Activated gamma-delta T cell (primary cell): ENCODE data around the gene CD82.

Source experiments
- DNase-seq: peaks from one replicate; lab custom pipeline; 2025; lab: John Stamatoyannopoulos, UW

Gene CD82

DNA sequence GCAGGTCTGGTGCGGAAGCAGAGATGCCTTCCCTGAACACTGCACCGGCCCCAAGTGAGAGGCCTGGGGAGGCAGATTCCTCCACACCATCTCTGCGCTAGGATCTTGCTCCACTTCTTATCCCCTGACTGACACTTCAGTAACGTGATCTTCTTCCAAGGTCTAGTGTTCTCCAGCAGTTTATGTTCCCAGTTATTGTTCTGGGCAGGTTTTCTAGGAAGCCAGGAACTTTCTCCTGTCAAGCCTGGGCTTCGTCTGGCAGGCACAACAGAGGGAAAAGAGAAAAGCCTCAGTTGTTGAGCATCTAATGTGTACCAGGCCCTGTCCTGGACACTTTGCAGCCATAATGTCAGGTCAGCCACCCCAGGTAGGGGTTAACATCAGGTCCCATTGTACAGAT lies 10.5 kb downstream of the CD82 start:
- DNase-seq, result no peak

DNA sequence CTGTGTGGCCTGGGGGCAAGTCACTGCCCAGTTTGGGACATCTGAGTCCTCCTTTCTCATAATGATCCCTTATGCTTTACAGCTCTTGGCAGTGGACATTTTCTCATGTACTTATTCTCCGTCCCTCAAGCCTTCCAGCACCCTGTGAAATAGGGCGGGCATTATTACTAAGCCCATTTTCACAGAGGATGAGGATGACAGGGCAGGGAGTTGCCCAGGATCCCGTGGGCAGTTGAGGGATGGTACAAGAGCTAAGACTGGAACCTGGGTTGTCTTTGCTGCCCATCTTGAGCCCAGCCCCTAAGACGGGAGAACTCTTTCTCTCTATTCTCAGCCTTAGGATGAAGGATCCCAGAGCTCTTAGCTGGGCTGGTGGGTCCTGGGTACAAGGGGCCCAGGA lies 11.2 kb downstream of the CD82 start:
- no peak for DNase-seq

DNA sequence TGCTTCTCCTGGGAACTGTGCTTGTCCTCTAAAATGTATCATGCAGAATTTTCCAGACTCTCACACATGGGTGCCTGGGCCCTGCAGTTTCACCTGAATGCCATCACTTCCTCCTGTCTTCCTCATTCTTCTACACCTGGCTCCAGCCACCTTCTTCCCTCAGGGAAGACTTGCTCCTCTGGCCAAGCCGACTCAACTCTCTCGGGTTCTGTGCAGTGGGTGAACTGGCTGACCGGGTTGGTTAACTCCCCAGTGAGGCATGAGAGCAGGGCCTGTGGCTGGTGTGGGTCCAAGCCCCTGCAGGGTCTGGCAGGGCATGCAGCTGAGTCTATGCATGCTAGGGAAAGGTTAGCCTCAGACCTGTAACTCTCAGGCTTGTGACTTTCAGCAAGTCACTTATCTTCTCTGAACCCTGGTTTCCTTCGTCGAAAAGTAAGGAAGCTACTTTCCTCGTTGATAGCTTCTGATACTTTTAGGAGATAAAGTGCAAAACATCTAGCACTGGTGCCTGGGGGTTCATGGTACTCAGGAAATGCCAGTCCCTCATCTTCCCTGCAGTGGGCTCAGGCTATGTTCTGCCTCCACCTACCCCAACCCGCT lies 11.9 kb downstream of the CD82 start:
- DNase-seq, result no peak

DNA sequence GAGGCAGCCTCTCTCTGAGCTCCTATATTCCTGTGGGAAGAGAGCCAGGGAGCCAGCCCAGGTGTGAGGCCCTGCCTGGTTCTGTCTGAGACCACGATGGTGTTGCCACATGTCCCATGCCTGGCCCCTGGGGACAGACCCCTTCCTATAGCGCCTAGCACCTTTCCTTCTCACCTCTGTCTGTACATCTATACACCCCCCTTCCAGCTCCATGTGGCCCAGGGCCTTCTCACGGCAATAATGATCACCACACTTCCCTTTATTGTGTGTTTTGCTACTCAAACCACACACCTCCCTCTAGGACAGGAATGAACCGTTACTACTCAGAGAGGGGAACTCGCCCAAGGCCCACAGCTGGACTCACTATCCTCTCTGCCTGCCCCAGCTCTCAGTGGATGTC lies 12.8 kb downstream of the CD82 start:
- no peak for DNase-seq

DNA sequence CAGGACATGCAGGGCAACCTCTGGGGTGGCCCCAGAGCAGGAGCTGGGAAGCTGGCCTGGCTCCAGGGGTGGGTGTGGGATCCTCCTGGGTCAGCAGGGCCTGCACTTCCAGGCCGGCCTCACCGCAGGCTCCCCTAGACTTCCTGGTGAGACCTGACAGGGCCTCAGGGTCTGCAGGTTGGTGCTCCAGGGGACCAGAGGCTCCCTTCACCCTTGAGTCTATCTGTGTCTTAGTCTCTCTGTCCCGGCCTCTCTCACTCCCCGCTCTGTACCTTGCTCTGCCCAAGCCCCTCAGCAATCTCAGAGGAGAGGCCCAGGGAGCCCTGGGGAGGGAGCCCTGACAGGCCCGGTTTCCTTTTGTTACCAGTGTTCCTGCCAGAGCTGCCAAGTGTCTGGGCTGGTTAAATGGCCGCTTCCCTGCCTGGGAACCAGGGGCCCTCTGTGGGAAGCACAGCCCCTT lies 13.9 kb downstream of the CD82 start:
- no peak for DNase-seq

DNA sequence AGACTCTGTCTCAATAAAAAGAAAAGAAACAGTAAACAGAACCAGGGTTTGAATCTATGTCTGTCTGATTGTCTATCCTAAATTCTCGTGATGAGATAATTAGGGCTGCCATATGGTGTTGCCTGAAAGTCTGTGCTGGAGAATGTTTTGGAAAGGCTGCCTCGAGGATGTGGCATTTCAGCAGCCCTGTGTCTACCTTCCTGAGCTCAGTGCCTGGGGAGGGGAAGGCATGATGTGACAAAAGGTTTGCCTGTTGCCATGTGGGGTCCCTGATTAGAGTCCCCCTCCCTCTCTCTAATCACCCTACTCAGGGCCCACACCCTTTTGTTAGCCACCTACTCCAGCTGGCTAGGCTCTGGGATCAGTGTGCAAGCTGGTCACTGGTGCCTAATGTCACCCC lies 15.2 kb downstream of the CD82 start:
- DNase-seq, result no peak

DNA sequence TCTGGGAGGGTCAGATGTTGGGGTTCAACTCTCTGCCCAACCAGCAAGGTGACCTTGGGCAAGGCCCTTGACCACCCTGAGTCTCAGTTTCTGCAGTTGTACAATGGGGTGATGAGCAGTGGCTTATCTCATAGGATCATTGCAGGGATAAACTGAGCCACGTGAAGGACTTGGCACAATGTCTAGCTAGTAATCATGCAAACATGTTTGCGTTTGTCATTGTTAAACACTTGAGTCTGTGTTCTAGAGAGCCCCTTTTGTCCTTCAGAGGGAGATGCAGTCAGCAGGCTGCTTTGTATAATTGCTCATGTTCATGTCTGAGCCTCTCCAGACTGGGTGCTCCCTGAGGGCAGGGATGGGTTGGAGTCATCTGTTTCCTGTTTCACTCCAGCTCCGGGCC lies 15.8 kb downstream of the CD82 start:
- no peak for DNase-seq

DNA sequence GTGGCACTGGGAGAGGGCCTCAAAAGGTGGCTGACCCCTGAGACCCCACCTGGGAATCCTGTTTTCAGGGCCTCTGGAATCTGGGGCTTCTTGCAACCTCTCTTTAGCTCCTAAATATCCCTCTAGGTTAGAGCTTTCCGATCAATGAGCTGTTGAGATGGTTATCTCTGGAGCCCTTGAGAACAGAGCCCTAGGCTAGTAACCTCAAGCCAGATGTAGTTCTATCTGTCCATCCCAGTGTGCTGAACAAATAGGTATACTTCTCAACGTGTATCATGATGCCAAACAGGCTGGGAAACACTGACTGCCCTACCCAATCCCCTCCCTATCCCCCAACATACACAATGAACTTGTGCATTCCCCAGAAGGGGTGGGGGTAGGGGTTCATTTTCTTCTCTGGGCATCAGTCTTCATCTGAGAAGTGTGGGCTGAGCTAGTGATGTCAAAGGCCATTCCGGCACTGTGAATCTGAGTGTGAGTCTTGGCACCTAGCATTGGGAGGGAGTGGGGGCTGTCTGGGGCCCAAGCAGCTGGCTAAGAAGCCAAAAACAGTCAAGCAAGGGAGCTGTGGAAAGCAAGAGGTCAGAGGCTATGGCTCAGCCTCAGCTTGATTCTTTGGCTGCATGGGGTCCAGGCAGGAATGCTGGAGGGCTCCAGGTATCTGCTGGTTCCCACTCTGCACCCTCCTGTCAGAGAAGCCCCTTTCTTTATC lies 17.3 kb downstream of the CD82 start:
- no peak for DNase-seq

DNA sequence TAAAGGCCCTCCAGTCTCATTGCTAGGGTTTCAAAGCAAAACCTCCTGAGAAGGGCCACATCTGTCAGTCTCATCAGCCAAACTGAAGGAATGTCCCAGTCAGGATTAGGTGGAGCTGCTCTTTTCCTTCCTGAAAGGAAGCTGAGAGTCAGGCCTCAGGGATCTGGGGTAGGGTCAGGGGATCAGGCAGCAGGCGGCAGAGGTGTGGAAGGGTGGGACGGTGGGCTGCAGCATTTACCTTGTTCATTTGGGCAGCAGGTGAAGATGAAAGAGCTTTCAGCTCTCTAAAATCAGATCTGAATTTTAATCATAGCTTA lies 17.8 kb downstream of the CD82 start:
- no peak for DNase-seq

DNA sequence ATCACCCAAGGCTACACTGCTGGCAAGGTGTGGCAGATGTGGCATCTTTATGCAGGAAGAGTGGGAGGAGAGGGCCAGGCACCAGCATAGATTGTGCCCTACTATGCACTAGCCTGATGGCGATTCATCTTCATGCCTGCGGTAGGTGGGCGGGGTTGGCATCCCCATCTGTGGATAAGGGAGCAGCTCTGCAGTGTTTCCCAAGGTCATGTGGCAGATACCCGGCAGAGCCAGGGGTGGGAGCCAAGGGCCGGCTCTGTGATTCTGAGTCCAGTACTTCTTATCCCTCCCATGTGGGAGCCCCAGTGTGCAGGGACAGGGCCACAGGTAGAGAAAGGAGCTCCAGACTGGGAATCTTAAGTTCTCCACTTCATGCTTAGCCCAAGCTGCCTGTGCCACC lies 20.0 kb downstream of the CD82 start:
- DNase-seq, result no peak

DNA sequence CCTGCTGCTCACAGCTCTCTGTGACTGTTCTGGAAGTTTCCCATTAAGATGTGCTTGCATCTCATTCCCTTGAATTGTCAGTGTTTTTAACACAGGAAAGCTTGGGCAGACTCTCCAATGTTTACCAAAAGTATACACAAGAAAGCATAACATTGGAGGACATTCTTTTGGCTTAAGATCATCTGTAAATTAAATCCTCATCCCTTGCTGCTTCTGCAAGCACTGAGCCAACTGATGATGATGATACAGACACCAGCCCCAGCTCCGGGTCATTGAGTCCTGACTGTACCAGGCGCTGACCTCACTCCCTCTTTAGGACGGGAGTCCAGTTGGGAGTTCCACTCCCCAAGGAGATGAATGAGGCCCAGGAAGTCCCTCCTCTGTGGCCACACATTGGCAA lies 23.8 kb downstream of the CD82 start:
- DNase-seq, result no peak

DNA sequence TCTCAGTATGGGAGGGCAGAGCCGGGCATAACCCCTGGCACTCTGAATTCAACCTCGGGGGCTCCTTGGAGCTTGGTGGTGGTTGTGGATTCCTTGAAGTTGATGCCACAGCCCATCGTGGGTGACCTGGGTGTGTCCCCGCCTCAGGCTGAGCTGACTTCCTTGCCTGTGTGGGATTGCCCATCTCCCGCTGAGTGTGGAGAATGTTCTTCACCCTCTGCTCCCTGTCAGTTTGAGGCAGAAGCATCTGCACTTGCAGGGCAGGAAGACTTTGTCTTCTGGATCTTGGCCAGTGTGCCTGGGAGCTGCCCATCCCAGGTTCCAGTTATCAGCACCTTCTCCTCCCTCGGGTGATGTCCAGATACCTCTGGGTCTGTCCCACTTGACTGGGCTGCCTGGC lies 25.3 kb downstream of the CD82 start:
- DNase-seq, result no peak

DNA sequence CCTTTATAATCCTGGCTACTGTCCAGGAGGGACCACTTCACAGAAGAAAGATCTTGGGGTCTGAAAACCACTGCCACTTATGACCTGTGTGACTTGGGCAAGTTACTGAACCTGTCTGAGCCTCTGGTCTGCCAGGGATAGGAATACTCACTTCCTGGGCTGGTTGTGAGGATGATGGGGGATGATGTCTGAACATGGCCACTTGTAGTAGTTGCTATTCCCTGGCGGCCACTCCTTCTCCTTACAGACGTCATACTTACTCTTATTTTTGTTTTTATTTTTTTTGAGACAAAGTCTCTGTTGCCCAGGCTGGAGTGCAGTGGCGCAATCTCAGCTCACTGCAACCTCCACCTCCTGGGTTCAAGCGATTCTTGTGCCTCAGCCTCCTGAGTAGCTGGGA lies 26.1 kb downstream of the CD82 start:
- no peak for DNase-seq

DNA sequence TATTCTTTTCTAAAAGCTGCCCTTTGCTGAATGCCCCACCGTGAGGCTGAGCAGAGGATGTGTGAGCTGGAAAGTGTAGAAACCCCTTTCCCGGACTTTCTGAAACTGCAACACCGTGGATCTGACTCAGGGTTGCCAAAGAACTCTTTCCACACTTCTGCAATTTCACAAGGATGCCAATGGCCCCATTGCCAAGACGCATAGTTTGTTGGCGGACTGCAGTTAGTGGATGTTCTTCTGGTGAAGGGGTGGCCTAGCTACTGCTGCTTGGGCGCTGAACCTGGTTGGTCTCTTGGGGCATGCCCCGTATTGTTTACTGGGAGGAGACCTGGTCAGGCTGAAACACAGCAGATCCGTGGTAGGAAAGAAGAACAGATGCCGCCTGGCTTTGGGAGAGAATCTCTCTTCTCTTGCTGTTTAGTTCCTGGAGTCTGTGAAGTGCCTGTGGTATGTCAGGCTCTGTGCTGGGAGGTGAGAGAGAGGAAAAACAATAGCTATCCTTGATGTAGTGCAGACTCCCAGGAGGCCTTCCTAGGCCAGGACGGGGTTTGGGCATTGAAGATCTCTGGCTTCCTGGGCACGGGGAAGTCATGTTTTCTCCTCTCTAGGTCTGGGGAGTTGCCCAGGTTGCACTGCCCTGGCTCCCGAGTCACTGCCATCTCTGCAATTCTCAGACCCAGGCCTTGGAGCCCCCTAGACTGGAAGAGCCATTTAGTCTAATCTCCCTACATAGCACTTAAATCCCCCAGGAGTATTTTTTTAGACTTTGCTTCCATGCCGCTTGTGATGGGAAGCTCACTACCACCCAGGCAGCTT lies 26.9 kb downstream of the CD82 start:
- no peak for DNase-seq

DNA sequence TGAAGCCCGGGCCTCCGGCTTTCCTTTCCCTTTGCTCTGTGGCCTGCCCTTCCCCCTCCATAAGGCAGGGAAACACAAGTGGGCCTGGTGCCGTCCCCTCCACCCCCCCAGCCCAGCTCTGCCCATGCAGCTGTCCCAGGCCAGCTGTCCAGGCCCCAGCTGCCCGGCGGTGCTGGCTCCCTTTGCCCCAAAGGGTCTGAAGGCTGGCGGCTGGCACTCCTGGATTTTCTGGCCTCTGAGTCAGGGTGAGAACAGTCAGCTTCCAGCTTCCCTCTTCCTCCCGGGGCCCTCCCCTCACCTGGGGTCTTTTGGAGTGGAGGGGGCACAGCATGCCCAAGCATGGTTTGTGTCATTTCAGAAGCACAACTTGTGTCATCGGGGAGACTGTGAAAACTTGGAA lies 27.8 kb downstream of the CD82 start:
- DNase-seq, result no peak

DNA sequence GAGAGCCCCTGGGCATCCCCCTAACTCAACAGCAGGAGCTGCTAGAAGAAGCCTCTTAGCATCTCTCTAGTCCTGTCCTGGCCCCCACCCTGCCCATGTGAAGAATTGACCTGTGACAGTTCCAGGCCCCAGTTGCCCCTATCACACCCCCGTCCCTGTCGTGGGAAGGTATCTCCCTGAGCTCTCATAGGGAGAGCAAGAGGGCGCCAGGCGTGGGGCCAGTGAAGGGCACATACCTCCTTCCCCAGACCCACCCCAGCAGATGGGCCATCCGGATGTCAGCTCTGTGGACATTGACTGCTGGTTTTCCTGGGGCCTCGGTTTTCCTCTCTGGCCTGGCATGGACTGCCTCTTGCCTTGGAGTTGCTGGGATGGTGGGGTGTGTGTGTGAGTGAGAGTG lies 29.5 kb downstream of the CD82 start:
- DNase-seq, result no peak

DNA sequence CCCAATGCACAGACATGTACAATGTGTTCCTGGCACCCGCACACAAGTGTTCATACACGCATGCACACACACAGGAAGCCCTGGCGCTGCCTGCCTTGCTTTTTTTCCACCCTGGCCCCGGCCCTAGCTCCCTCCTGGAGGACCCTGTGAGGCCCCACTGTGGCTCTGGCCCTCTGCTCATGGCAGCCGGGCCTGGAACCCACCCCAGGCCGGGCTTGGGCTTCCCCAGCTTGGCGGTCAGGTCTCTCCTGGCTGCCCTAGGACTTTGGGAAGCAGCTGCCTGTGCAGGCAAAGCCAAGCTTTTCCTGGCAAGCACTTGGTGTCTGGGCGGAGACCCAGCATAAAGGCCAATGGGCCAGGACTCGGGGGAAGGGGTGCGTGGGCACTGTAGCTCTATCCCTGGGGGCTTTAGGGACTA lies 30.5 kb downstream of the CD82 start:
- no peak for DNase-seq

DNA sequence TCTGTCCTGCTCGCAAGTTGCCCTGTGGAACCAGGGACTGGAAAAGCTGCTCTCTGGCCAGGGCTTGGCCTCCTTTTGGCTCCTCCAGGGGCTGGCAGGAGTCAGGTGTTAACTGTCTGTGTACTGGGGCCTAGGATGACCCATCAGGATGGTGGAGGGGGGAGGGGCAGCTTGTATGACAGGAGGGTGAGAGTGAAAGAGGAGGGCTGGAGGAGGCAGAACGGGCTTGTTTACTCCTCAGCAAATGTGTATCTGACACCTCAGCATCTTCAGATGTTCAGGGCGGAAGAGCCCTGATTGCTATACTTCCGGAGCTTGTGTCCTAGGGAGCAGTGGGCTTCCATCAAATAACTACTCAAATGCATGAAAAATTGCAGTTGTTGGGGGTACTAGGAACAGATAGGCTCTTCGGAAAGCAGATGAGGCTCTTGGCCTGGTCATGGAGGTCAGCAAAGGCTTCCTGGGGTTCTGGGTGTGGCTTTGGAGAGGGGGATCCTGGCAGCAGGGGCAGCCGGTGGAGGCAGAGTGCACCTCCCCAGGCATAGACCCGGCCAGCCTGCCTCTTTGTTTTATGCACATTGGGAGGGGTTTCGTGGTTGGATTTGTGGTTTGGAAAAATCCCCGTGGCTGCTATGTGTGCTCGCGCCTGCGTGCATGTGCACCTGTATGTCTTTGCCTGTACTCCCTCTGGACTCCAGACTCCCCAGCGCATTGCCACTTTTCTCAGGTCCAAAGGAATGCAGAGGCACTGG lies 31.2 kb downstream of the CD82 start:
- no peak for DNase-seq

DNA sequence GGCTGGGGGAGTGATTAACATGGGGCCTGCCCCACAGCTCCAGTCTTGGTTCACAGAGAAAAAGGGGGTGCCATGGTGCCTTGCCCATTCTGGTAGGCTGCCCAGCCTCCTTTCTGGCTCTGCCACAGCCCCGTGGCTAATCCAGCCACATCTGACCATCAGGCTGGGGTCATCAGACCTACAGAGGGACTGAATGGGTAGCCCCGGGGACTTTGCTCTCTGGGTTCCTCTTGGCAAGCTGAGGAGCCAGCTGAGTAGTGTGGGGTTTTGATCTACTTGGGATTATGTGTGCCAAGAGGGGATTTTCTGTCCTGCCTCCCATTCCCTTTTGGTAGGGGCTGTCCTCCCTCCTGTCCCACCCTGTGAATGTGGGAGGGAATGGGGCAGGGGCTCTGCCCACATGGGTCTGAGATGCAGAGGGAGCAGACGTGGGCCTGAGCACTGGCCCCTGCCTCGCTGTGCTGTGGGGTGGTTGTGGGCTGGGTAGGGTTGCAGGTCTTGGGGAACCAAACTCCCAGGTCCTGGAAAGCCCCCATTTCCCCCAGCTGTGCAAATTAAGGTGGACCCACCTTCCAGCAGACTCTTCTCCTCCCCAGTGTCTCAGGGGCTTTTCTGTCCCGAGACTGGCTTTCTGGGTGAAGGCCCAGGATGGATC lies 32.0 kb downstream of the CD82 start:
- DNase-seq, result no peak

DNA sequence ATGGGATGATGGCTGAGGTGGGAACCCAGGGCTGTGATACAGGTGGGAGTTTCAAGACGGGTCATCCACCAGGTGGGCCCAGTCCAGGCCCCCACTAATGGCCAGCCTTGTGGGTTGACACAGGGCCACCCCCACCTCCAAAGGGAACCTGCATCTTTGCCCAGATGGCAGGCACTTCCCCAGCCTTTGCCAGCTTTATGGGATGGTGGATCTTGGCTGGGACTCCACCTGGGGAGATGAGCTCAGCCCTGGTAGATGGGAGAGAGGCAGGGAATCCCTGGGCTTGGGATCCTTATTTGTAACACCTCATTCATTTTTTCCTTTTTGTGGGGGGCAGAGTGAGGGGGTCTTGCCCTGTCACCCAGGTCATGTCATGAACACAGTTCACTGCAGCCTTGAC lies 33.4 kb downstream of the CD82 start:
- no peak for DNase-seq

DNA sequence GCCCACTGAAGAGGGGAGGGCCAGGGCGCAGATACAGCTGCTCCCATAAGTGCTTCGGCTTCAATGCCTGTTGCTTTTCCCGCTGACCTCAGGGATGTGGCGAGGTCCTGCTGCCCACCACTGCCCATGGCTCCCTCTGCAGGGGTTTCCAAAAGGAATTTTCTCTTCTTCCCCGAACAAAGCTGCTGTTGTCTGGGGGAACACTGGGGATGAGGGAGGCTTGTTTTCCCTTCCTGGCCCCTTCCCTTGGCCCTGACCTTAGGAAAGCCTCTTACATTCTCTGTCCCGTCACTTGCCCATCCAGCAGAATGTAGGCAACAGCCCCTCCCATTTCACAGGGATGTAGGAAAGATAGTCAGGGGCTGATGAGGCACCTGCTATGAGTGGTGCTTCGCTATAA lies 34.8 kb downstream of the CD82 start:
- no peak for DNase-seq

DNA sequence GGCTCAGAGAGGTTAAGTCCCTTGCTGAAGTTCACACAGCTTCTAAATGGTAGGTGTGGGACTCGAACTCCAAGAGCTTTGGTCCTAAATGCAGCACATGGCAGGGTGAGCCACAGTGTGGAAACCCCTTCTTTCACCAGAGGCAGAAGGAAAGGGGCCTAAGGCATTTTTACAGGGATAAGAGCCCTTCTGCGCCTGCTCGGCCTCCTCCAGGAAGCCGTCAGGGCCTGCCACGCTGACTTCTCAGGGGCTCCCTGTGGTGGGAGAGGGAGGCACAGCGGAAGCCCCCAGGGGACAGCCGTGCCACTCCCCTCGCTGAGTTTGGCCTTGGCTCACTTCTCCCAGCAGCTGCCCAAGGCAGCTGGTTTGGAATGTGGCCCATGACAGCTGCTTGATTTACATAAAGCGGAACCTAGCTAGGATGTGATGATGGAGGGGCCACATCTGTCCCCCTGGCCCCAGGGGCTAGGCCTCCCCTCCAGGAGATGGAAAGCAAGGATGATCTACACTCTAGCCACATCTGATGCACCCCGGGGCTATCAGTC lies 35.4 kb downstream of the CD82 start:
- DNase-seq, result no peak
